Spinal cord (tissue), 10 donors: Measurements from ENCODE around the gene PDE4D. TPM values are rescaled to one million over a fixed set of nuclear protein-coding genes. Genes with fewer than 3 reads are reported as not detected.
"Not testable (repeated sequence)": the region's sequence is repeated elsewhere in the genome, so short reads cannot be mapped to it uniquely, and the experiment has no call there.

Source experiments
- DNase-seq, 6 donors: peaks; one replicate each; pipeline versions ENCODE4 v3.0.0 to v3.0.0-alpha.2; 2013 to 2015; ENCODE audit warnings: low spot score in 6 of 6, low read depth in 4 of 6
- H3K27ac ChIP-seq: one replicate; pipeline ENCODE4 v1.5.1; 2013; ENCODE audit warnings: low read depth, low read length, control low read depth
- H3K27me3 ChIP-seq: one replicate; pipeline ENCODE4 v1.6.1; 2013; ENCODE audit warnings: low read length; ENCODE audit not compliant: control insufficient read depth, insufficient read depth
- H3K36me3 ChIP-seq: one replicate; pipeline ENCODE4 v1.6.1; 2013; ENCODE audit warnings: low read length; ENCODE audit not compliant: control insufficient read depth, insufficient read depth
- H3K4me1 ChIP-seq: one replicate; pipeline ENCODE4 v1.6.1; 2013; ENCODE audit warnings: low read length; ENCODE audit not compliant: control insufficient read depth, insufficient read depth
- H3K4me3 ChIP-seq: one replicate; pipeline ENCODE4 v1.5.1; 2013; ENCODE audit warnings: low read depth, low read length, control low read depth
- H3K9me3 ChIP-seq: one replicate; pipeline ENCODE4 v1.6.1; 2013; ENCODE audit warnings: low read length; ENCODE audit not compliant: control insufficient read depth, insufficient read depth
- WGBS: methylation state at CpG from one replicate; pipeline ENCODE4 v1.1.5; 2013; ENCODE audit warnings: missing lambda C conversion rate; ENCODE audit not compliant: insufficient coverage; 5-methylcytosine and 5-hydroxymethylcytosine counted together
- polyA plus RNA-seq, 2 donors: library from polyadenylated mRNA; unstranded; fragments of 120-200 nt; gene quantifications; one replicate each; pipeline ENCODE4 v1.2.1, GENCODE V29; 2013; ENCODE audit not compliant: insufficient read length in 2 of 2
- total RNA-seq, 2 donors: library from RNA; depleted of rRNA in 1 of 2; stranded (reverse); fragments of 120-200 nt in 1 of 2; fragments of >200 nt in 1 of 2; gene quantifications; one replicate each; pipeline versions ENCODE4 v1.2.3 to v1.2.4, GENCODE V29; 2013 to 2014
- donor health status: healthy.

Gene PDE4D
- total and polyA plus RNA-seq, 4 donors = 16.1 to 84.0 (median 37.0) TPM

DNA sequence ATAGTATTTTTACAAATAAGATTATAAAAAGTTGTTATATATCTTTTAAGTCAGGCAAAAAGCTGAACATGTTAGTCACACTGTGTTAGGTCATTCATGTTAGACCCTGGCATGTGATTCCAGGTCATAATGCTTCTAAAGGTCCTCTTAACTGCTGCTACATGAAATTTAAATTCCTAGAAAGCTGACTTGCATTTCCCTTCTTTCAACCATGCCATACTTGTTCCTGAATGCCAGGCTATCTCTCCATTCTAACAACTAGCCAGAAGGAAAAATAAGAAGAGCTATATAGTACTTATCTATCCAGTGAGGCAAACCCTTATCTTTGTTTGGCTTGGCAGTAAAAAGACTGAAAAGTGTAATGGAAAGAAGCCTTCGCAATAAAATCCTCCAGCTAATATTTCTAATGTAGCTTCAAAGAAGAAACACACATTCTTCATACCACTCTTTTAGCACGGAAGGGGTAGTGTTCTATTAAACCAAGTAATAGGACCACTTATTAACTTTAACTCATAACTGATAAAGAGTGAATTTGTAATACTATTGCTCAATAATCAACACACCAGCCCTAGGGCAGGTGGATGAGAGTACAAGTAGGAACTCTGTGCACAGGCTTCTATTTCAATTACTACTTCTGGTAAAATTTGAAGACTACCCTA lies 310.2 kb downstream of the PDE4D start:
- Histone ChIP-seq H3K9me3 (no peaks in the 10 kb centered on the region), H3K36me3 (no peaks in the 10 kb centered on the region), H3K27ac (no peak overlapping the region), H3K27me3 (no peaks in the 10 kb centered on the region), H3K4me3 (peak overlapping the region; percentile 63), H3K4me1 (peaks cover 3% of the 10 kb centered on the region)
- WGBS = no CpG with 5 or more reads among the region's 2 CpGs
- DNase-seq = peak in 1 of 6 donors; percentile 37

DNA sequence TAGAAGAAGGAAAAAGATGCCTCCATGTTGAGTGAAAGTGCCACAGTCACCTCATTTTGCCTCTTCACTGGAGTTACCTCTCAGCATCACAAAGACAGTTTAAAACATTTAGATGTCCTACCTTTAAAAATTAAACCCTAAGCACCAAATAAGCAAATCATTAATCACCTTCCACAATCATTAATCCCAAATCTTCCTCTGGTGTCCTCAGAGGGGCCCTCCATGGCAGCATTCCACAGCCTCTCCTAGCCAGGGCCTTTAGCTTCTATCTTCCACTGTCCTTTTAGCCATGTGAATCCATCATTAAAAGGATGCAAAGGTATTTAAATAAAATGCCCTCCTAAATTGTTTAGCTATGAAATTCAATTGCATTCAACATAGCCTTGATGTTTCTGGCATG lies 310.8 kb downstream of the PDE4D start:
- H3K4me1 ChIP-seq = peaks cover 3% of the 10 kb centered on the region
- no peaks in the 10 kb centered on the region for H3K9me3 ChIP-seq

GRCh38 chr5:59579824-59580167 lies 313.7 kb downstream of the PDE4D start:
- no CpG with 5 or more reads among the region's 1 CpG for WGBS
- H3K36me3 ChIP-seq = no peaks in the 10 kb centered on the region
- H3K27ac ChIP-seq = peak overlapping the region; percentile 17
- H3K9me3 ChIP-seq = no peaks in the 10 kb centered on the region
- peak in 1 of 6 donors; percentile 69 for DNase-seq
- no peaks in the 10 kb centered on the region for H3K27me3 ChIP-seq
- peaks cover 3% of the 10 kb centered on the region for H3K4me1 ChIP-seq
- no peak overlapping the region for H3K4me3 ChIP-seq

More for the DNA sequence above, 310.8 kb downstream of the PDE4D start:
- no peaks in the 10 kb centered on the region for H3K27me3 ChIP-seq
- no peak for DNase-seq
- no peak overlapping the region for H3K27ac ChIP-seq
- H3K4me3 ChIP-seq = no peak overlapping the region
- no peaks in the 10 kb centered on the region for H3K36me3 ChIP-seq

DNA sequence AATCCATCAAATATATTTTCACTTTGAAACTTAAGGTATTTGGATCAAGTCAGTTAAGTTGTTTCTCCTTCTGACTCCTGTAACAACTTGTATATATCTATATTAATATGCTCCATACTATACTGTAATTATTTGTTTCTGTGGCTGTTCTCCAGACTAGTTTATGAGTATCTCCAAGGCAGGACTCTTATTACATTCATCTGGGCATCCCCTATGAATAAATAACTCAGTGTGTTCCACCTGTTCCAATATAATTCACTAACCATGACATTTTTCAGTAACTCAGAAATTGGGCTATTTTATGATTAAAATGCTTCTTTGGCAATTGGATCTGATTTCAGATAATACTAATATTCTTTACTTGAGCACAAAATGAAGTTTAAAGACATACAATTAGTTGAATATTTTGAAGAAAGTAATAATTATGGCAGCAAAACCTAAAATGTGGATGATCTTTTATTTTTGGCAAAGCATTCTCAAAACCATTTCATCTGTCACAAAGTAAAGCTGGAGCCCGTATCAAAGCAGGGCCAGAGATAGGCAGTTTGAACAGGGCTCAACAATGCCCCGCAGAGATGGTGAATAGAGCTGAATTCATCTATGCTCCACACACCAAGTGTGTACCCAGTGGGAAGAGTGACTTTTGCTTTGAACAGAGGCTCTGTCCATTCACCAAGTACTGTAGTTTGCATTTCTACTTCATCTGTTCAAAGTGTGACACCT lies 314.3 kb downstream of the PDE4D start:
- peak in 1 of 6 donors; percentile 54 for DNase-seq
- no CpG with 5 or more reads among the region's 2 CpGs for WGBS
- Histone ChIP-seq H3K36me3 (no peaks in the 10 kb centered on the region), H3K4me3 (no peak overlapping the region), H3K27me3 (no peaks in the 10 kb centered on the region), H3K27ac (peak overlapping the region; percentile 17), H3K4me1 (peaks cover 3% of the 10 kb centered on the region), H3K9me3 (no peaks in the 10 kb centered on the region)

DNA sequence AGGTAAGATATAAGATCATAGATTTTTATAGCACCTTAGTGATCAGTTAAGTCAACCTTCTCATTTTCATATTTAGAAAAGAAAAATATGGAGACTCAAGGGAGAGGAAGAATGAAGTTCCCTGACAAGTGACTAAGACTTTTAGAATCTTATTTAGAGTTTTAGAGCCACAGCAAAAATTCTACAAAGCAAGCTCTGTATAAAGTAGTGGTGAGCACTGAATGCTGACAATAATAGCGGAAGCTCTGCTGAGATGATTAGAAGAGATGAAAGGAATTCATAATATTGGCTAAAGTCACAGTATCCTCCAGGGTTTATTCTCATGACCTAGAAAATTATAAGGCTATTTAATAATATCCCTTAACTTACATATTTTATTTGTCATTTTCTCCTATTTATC lies 316.0 kb downstream of the PDE4D start:
- Histone ChIP-seq H3K4me1 (no peaks in the 10 kb centered on the region), H3K9me3 (no peaks in the 10 kb centered on the region), H3K27ac (no peak overlapping the region), H3K36me3 (no peaks in the 10 kb centered on the region), H3K27me3 (no peaks in the 10 kb centered on the region), H3K4me3 (no peak overlapping the region)
- WGBS = no CpG with 5 or more reads among the region's 1 CpG
- no peak for DNase-seq

DNA sequence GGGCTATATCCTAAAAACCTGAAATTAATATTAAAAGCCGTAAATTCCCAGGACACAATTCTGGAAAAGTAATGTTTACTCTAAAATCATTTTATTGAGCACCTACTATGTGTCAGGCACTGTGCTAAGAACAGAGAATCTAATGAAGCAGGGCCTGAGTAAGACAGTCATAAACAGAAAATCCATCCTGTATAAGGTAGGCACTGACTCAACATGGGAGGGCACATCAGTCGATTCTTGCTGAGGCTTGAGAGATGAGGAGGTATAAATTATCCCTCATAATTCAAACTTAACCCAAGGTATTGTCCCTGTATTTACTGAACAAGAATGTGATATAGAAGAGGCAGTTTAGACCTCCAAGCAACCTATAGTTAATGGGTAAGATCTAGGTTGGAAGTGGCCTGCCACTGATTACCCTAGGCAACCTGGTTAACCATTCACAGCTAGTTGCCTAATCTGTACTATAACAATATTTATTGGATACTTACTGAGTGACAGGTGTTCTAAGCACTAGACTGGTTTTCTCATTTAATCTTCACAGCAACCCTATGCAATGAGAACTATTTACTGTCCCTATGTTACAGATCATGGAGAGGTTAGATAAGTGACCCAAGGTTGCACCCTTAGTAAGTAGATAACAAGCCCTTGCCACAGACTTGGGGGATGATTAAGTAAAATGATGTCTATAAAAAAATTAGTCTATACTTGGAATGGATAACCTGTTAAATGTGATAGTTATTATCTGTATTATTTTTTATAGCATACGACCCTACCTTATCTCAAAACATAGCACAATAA lies 317.7 kb downstream of the PDE4D start:
- no CpG with 5 or more reads among the region's 3 CpGs for WGBS
- Histone ChIP-seq H3K27me3 (no peaks in the 10 kb centered on the region), H3K4me1 (no peaks in the 10 kb centered on the region), H3K9me3 (no peaks in the 10 kb centered on the region), H3K36me3 (no peaks in the 10 kb centered on the region), H3K4me3 (no peak overlapping the region), H3K27ac (no peak overlapping the region)
- no peak for DNase-seq

DNA sequence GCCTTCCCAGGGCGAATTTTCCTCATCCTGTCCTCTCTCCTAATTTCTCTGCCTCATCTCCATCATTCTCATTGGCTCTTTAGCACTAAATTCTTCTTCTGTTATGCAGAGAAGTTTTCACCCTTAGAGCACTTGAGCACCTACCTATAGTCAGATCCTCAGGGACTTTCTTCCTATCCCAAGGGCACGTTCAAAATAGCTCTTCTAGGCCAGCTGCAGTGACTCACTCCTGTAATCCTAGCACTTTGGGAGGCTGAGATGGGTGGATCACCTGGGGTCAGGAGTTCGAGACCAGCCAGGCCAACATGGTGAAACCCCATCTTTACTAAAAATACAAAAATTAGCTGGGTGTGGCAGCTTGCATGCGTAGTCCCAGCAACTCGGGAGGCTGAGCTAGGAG lies 320.0 kb downstream of the PDE4D start:
- not testable (repeated sequence) for H3K36me3 ChIP-seq, H3K4me3 ChIP-seq, H3K27me3 ChIP-seq, H3K9me3 ChIP-seq, H3K27ac ChIP-seq, H3K4me1 ChIP-seq, DNase-seq
- 100% methylated on average over 2 of the region's 5 CpGs for whole genome bisulfite sequencing

DNA sequence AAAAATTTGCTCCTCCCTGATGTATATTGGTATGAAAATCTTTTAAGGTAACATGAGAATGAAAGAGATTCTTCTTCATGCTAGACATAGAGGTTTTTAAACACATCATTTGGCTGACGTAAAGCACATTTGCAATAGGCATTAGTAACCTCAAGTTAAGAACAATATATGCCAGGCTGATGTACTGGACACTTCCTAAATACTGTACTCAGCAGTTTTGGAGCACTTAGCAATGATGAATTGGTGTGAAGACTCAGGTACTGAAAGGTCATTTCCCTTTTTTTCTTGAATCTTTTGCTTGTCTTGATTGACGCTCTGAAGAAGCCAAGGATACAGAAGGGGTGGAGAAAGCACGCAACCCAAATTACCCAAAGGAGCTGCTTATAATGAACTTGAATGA lies 322.5 kb downstream of the PDE4D start:
- no peak overlapping the region for H3K4me3 ChIP-seq
- H3K36me3 ChIP-seq = no peaks in the 10 kb centered on the region
- H3K4me1 ChIP-seq = no peaks in the 10 kb centered on the region
- H3K27me3 ChIP-seq = no peaks in the 10 kb centered on the region
- DNase-seq = no peak
- no CpG with 5 or more reads among the region's 3 CpGs for WGBS
- no peaks in the 10 kb centered on the region for H3K9me3 ChIP-seq
- H3K27ac ChIP-seq = no peak overlapping the region

- no peaks in the 10 kb centered on the region for H3K36me3 ChIP-seq
- no peaks in the 10 kb centered on the region for H3K9me3 ChIP-seq
- H3K27ac ChIP-seq = no peak overlapping the region
- no peak overlapping the region for H3K4me3 ChIP-seq
- DNase-seq = no peak
- no CpG with 5 or more reads among the region's 3 CpGs for WGBS
- no peaks in the 10 kb centered on the region for H3K4me1 ChIP-seq
- no peaks in the 10 kb centered on the region for H3K27me3 ChIP-seq
These were observed 323.8 kb downstream of the PDE4D start for GRCh38 chr5:59569608-59570334.
